Coronary artery (tissue), 2 donors: ENCODE results near the gene SLC36A4.
"Not testable (repeated sequence)": the region's sequence is repeated elsewhere in the genome, so short reads cannot be mapped to it uniquely, and the experiment has no call there.

ENCODE experiments used
- DNase-seq: peaks from one replicate; pipeline ENCODE4 v3.0.0-alpha.2; 2017; ENCODE audit warnings: low spot score
- H3K27ac ChIP-seq, 2 donors: fragments of 200-600 bp; sonication (generic); one replicate each; pipeline ENCODE4 v1.5.1; 2016 to 2019
- H3K4me3 ChIP-seq: fragments of 200-600 bp; sonication (generic); 2 replicates; pipeline ENCODE4 v1.5.1; 2016; ENCODE audit warnings: mild to moderate bottlenecking, moderate library complexity
- CTCF ChIP-seq: fragments of 200-600 bp; sonication (generic); IDR thresholded peaks from one replicate; pipeline ENCODE4 v1.5.1; 2019; ENCODE audit warnings: antibody characterized with exemption

SLC36A4 gene

GRCh38 chr11:93197380-93198214 is at the start of gene SLC36A4:
SLC36A4 (minus strand) TSS chr11:93197991; CDS start chr11:93197832, 159 bp downstream.
- H3K27ac ChIP-seq, result peak within 1 kb of the TSS; percentile 94 to 98
- TF ChIP-seq CTCF, result no peak
- H3K4me3 ChIP-seq, result peak within 1 kb of the TSS; percentile 80
- DNase-seq, result peak; percentile 94

- H3K27ac ChIP-seq, DNase-seq, H3K4me3 ChIP-seq: not testable (repeated sequence)
These were observed 49.0 kb upstream of the SLC36A4 start for GRCh38 chr11:93246790-93247189.

- Histone ChIP-seq H3K4me3 (no peak overlapping the region), H3K27ac (no peak overlapping the region)
- no peak for TF ChIP-seq CTCF
- DNase-seq, result no peak
These were observed 46.2 kb upstream of the SLC36A4 start for GRCh38 chr11:93244018-93244417.

GRCh38 chr11:93239966-93240365 is 42.2 kb upstream of the SLC36A4 start:
- no peak for DNase-seq
- no peak for TF ChIP-seq CTCF
- no peak overlapping the region for H3K4me3 ChIP-seq
- no peak overlapping the region for H3K27ac ChIP-seq

- TF ChIP-seq CTCF, result no peak
- H3K4me3 ChIP-seq, result no peak overlapping the region
- H3K27ac ChIP-seq, result no peak overlapping the region
- no peak for DNase-seq
These were observed 41.2 kb upstream of the SLC36A4 start for GRCh38 chr11:93238956-93239355.

- H3K4me3 ChIP-seq, result no peak overlapping the region
- TF ChIP-seq CTCF, result no peak
- no peak for DNase-seq
- H3K27ac ChIP-seq, result no peak overlapping the region
These were observed 39.2 kb upstream of the SLC36A4 start for GRCh38 chr11:93236741-93237675.

- peak; percentile 88 for TF ChIP-seq CTCF
- peak; percentile 77 for DNase-seq
- Histone ChIP-seq H3K27ac (no peak overlapping the region), H3K4me3 (no peak overlapping the region)
These were observed 36.9 kb upstream of the SLC36A4 start for GRCh38 chr11:93234602-93235207.
